Measurements from ENCODE around the gene SPATA6. TPM values are rescaled to one million over a fixed set of nuclear protein-coding genes. Genes with fewer than 3 reads are reported as not detected.

SPATA6 gene
- total and polyA plus RNA-seq, 2 of the 8 experiments (the other 6 are each of a cell fraction or from before 2014, with no cell fraction given): 2.4 to 17.2 TPM

DNA sequence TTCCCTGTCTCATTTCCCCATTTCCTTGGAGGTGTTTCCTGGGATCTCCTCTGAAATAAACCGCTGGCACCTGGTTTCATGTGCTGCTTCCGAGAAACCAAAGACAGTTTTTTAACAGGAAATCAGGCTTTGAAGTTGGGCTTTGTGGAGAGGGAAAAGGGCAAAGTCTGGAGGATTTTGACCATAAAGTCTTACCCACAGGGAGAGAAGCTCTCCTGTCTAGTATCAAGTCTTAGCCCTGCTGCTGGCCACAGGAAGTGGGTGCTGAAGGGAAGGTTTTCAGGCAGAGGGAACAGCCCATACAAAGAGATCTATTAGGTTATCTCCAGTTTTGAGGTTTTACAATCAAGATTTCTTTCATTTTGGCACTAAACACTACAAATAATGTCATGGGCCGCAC, 220.2 kb downstream of the SPATA6 start:
- Histone ChIP-seq H3K27ac (ENCODE audit: low read depth, low read length) (no peak overlapping the region), H3K27me3 (replicated peaks in 1 of 4; ENCODE audit: control insufficient read depth in 3 of 4, extremely low read depth in 1 of 4, insufficient read depth in 3 of 4, low read length in 3 of 4) (no peaks in the 10 kb centered on the region), H3K79me2 (ENCODE audit: control insufficient read depth in 1 of 2, insufficient read depth in 2 of 2, low read length in 2 of 2) (no peaks in the 10 kb centered on the region), H3K36me3 (ENCODE audit: control insufficient read depth in 2 of 4, insufficient read depth in 4 of 4, low read length in 3 of 4) (no peaks in the 10 kb centered on the region), H3K56ac (replicated peaks; ENCODE audit: insufficient read length, low read depth, low read length) (no peak overlapping the region), H2AK5ac (ENCODE audit: low read depth, low read length) (no peak overlapping the region), H2BK12ac (ENCODE audit: low read depth, low read length) (no peak overlapping the region), H3K4me2 (ENCODE audit: insufficient read depth in 1 of 2, low read depth in 2 of 2, low read length in 2 of 2) (no peak overlapping the region), H4K91ac (replicated peaks; ENCODE audit: insufficient read length, low read length) (no peak overlapping the region), H4K20me1 (replicated peaks in 1 of 2; ENCODE audit: control insufficient read depth in 1 of 2, insufficient read depth in 2 of 2, low read length in 2 of 2) (no peaks in the 10 kb centered on the region), H3K4ac (replicated peaks; ENCODE audit: insufficient read length, low read depth, low read length) (no peak overlapping the region), H3K4me1 (replicated peaks in 1 of 4; ENCODE audit: control insufficient read depth in 3 of 4, insufficient read depth in 4 of 4, low read length in 3 of 4) (no peaks in the 10 kb centered on the region), H2BK5ac (ENCODE audit: low read depth, low read length) (no peak overlapping the region), H3K23me2 (ENCODE audit: low read depth, low read length) (no peaks in the 10 kb centered on the region; the same call in 1 of the 2 replicates), H4K8ac (ENCODE audit: extremely low read depth, insufficient read depth, low read length) (no peak overlapping the region), H2BK20ac (ENCODE audit: low read length) (no peak overlapping the region), H3K4me3 (ENCODE audit: extremely low read depth in 1 of 4, insufficient read depth in 2 of 4, low read depth in 3 of 4, low read length in 4 of 4) (no peak overlapping the region), H3K18ac (ENCODE audit: extremely low read depth, low read length) (no peak overlapping the region), H4K5ac (ENCODE audit: insufficient read length, low read depth, low read length) (no peak overlapping the region), H2AFZ (ENCODE audit: low read length) (no peak overlapping the region), H2BK120ac (replicated peaks; ENCODE audit: low read depth, low read length) (no peak overlapping the region), H3K9ac (replicated peaks in 1 of 4; ENCODE audit: extremely low read depth in 1 of 4, low read depth in 3 of 4, low read length in 3 of 4) (no peak overlapping the region), H2BK15ac (ENCODE audit: low read length) (no peak overlapping the region), H3K9me3 (ENCODE audit: insufficient read depth in 2 of 2, low read depth in 1 of 2, low read length in 1 of 2) (no peaks in the 10 kb centered on the region), H3K23ac (ENCODE audit: insufficient read length) (no peak overlapping the region), H3K79me1 (ENCODE audit: low read depth, low read length) (no peaks in the 10 kb centered on the region), H3K14ac (ENCODE audit: insufficient read length) (no peak overlapping the region)
- POLR2A ChIA-PET (ENCODE audit: partially characterized antibody): no interaction called here
- no peak for TF ChIP-seq CTCF (IDR thresholded peaks at IDR 0.05; ENCODE audit: control extremely low read depth in 1 of 3, insufficient read depth in 1 of 3, low read depth in 1 of 3, low read length in 3 of 3)
- TF ChIP-seq, protein P1, sequence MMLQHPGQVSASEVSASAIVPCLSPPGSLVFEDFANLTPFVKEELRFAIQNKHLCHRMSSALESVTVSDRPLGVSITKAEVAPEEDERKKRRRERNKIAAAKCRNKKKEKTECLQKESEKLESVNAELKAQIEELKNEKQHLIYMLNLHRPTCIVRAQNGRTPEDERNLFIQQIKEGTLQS (IDR thresholded peaks at IDR 0.05; ENCODE audit: insufficient read depth, low read depth, low read length): no peak
- TF ChIP-seq POLR2A (IDR thresholded peaks at IDR 0.05; ENCODE audit: control extremely low read depth in 1 of 2, low read depth in 2 of 2, low read length in 2 of 2): no peak
- FAIRE-seq (no peak), DNase-seq (ENCODE audit: low read depth in 1 of 2, low spot score in 2 of 2) (no peak)
- CTCF ChIA-PET (ENCODE audit: partially characterized antibody): interaction anchor here (0.8 to 7.2 kb wide), 5 partner anchors 10 to 244 kb away, joined by 3 to 53 read pairs (median 4); no protein-coding TSS in a partner anchor
- WGBS, 2 experiments (ENCODE audit: extremely low coverage in 1 of 2, insufficient coverage in 1 of 2, insufficient read length in 1 of 2, insufficient replicate concordance in 2 of 2, low coverage in 1 of 2, low lambda C conversion rate in 2 of 2, missing lambda C conversion rate in 1 of 2): 91% methylated on average over 3 of the region's 3 CpGs; no CpG with 5 or more reads in 1 of the 2 experiments

Measured in H1 (cell line).